ENCODE data around the gene CYP2A7.
"Not testable (repeated sequence)": the region's sequence is repeated elsewhere in the genome, so short reads cannot be mapped to it uniquely, and the experiment has no call there.

CYP2A7 gene
- long read RNA-seq, donor 1, result 0 reads
- long read RNA-seq, donor 2, result 0 reads
- long read RNA-seq, donor 3, result 0 reads
- long read RNA-seq, donor 4, result 0 reads
- long read RNA-seq, donor 5, result 0 reads
- long read RNA-seq, donor 6, result 0 reads
- long read RNA-seq, donor 7, result 0 reads
- long read RNA-seq, donor 8, result 0 reads

- not testable (repeated sequence) for DNase-seq
Observed at GRCh38 chr19:40882062-40882461, at the start of gene CYP2A7. Gene CYP2A7, minus strand, starts transcription at chr19:40882231. Its CDS starts 21 bp downstream, at chr19:40882210.

GRCh38 chr19:40930799-40931198, 48.8 kb upstream of the CYP2A7 start:
- DNase-seq, result not testable (repeated sequence)

GRCh38 chr19:40929942-40930341, 47.9 kb upstream of the CYP2A7 start:
- DNase-seq, result not testable (repeated sequence)

GRCh38 chr19:40928850-40929249, 46.8 kb upstream of the CYP2A7 start:
- DNase-seq, result no peak

DNA sequence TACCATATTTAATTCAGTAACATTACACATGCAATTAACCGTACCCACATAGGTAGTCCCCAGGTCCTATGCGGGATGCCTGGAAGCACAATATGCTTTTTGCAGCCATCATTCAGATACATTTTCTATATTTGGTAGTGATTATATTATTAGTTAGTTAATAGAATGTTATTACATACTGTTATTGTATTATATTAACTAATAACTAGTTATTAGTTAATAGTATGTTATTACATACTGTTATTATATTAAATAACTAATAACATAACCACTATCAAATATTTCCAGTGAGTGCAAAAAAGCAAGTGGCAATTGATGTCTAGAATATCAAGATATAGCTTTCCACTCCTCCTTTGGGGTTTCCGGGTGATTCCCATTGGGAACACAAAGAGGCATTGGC, 45.5 kb upstream of the CYP2A7 start:
- DNase-seq, result no peak

DNA sequence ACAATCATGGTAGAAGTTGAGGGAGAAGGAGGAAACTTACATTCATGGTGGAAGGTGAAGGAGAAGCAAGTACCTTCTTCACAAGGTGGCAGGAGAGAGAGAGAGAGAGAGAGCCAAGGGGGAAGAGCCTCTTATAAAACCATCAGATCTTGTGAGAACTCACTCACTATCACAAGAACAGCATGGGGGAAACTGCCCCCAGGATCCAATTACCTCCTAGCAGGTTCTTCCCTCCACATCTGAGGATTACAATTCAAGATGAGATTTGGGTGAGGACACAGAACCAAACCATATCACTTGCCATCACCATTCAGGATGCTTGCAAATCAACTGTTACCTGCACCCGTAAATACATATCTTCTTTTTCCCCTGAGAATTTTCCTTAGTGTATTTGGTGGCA, 44.2 kb upstream of the CYP2A7 start:
- DNase-seq, result not testable (repeated sequence)

DNA sequence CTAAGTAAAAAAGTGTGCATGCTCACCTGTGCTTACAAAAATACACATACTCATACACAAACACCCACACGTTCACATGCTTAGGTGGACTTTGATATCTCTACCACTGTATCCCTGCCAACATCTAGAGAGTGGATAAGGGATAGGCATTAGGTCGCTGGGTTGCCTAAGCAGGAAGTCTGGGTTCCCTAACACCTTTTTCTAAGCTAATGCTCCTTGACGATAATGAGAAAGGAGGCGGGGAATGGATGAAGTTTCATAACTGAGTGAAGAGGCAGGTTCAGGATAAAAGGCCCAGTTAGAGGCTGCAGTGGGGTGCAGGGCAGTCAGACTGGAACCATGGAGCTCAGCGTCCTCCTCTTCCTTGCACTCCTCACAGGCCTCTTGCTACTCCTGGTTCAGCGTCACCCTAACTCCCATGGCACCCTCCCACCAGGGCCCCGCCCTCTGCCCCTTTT, 41.9 kb upstream of the CYP2A7 start:
- DNase-seq, result no peak

DNA sequence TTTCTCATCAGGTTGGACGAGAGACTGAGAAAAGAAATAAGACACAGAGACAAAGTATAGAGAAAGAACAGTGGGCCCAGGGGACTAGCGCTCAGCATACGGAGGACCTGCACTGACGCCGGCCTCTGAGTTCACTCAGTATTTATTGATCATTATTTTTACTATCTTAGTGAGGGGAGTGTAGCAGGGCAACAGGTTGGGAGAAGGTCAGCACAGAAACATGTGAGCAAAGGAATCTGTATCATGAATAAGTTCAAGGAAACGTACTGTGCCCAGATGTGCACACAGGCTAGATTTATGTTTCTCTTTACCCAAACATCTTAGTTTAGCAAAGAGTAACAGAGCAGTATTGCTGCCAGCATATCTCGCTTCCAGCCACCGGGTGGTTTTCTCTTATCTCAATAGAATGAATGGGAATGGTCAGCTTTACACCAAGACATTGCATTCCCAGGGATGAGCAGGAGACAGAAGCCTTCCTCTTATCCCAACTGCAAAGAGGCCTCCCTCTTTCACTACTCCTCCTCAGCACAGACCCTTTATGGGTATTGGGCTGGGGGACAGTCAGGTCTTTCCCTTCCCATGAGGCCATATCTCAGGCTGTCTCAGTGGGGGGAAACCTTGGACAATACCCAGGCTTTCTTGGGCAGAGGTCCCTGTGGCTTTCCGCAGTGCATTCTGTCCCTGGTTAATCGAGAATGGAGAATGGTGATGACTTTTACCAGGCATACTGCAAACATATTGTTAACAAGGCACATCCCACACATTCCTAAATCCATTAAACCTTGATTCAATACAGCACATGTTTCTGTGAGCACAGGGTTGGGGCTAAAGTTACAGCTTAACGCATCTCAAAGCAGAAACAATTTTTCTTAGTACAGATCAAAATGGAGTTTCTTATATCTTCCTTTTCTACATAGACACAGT, 40.5 kb upstream of the CYP2A7 start:
- DNase-seq, result not testable (repeated sequence)

DNA sequence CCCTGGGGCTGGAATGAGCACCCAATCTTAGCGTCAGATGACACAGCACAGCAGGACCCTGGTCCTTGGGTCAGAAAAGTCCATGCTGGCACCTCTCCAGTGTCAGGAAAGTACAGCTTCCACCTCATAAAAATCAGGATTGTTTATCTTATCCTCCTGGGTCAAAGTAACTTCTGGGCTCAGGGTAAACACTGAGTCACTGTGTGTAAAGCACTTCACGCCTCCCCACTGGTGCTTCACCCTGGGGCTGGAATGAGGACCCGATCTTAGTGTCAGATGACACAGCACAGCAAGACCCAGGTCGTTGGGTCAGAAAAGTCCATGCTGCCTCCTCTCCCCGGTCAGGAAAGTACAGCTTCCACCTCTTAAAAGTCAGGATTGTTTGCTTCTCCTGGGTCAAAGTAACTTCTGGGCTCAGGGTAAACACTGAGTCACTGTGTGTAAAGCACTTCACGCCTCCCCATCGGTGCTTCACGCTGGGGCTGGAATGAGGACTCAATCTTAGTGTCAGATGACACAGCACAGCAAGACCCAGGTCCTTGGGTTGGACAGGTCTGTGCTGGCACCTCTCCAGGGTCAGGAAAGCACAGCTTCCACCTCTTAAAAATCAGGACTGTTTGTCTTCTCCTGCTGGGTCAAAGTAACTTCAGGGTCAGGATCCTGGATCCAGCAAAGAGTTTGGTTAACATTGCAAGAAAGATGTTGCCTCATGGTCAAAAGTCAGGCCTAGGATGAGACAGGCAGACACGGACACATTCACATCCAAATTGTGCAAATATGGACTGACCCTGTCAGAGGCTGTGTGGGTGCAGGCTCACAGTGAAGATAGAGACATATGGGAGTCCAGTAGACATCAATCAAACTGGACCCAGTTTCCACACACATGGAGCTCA, 39.2 kb upstream of the CYP2A7 start:
- DNase-seq, result no peak

DNA sequence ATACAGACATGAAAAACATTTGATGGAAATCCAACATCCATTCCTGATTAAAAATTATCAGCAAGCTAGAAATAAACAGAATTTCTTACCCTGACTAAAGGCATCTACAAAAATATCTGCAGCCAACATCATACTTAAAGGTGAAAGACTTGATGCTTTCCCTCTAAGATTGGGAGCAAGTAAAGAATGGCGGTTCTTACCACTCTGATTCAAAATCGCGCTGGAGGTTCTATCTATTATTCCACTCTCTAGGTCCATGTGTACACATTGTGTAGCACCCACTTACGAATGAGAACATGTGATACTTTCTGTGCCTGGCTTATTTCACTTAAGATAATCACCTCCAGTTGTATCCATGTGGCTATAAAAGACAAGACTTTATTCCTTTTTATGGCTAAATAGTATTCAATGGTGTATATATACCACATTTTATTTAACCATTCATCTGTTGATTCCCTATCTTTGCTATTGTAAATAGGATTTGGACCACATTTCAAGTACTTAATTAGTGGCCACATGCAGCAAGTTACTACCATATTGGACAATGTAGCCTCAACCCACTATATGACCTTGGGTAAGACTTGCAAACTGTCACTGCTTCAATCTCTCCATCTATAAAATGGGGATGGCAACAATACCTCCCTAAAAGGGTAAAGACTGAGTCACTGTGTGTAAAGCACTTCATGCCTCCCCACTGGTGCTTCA, 38.4 kb upstream of the CYP2A7 start:
- no peak for DNase-seq

DNA sequence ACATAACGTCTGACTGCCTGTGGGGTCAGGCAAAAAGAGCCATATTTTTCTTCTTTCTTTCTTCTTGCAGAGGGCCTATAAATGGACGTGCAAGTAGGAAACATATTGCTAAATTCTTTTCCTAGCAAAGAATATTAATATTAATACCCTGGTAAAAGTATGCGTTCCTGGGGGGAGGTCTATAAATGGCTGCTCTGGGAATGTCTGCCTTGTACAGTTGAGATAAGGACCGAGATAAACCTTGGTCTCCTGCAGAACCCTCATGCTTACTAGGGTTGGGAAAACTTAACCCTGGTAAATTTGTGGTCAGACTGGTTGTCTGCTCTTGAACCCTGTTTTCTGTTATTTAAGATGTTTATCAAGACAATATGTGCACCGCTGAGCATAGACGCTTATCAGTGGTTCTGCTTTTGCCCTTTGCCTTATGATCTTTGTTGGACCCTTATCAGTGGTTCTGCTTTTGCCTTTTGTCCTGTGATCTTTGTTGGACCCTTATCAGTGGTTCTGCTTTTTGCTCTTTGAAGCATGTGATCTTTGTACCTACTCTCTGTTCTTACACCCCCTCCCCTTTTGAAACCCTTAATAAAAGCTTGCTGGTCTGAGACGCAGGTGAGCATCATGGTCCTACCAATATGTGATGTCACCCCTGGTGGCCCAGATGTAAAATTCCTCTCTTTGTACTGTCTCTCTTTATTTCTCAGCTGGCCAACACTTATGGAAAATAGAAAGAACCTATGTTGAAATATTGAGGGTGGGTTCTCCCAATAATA, 37.7 kb upstream of the CYP2A7 start:
- not testable (repeated sequence) for DNase-seq

DNA sequence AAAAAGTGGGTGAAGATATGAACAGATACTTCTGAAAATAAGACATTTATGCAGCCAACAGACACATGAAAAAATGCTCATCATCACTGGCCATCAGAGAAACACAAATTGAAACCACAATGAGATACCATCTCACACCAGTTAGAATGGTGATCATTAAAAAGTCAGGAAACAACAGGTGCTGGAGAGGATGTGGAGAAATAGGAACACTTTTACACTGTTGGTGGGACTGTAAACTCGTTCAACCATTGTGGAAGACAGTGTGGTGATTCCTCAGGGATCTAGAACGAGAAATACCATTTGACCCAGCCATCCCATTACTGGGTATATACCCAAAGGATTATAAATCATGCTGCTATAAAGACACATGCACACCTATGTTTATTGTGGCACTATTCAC, 36.3 kb upstream of the CYP2A7 start:
- not testable (repeated sequence) for DNase-seq

DNA sequence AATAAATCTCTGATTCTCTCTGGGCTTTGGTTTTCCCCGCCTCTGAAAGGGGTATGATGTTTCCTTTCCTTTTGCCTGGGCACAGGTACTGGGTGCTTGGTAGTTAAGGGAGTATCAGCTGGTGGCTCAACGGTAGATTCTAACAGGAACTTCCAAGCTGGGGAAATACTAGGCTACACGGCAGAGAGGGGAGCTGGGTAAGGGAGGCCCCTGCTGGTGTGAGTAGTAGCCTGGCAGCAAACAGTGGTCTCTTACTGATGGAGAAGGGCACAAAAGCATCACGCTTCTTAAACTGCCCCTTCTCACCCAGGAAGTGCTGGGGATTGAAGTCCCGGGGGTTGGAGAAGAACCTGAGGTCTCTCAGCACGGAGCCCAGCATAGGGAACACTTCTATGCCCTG, 26.9 kb upstream of the CYP2A7 start:
- DNase-seq, result no peak

- no peak for DNase-seq
Observed at GRCh38 chr19:40907968-40908735, 26.1 kb upstream of the CYP2A7 start.

GRCh38 chr19:40906512-40906911, 24.5 kb upstream of the CYP2A7 start:
- DNase-seq, result no peak

DNA sequence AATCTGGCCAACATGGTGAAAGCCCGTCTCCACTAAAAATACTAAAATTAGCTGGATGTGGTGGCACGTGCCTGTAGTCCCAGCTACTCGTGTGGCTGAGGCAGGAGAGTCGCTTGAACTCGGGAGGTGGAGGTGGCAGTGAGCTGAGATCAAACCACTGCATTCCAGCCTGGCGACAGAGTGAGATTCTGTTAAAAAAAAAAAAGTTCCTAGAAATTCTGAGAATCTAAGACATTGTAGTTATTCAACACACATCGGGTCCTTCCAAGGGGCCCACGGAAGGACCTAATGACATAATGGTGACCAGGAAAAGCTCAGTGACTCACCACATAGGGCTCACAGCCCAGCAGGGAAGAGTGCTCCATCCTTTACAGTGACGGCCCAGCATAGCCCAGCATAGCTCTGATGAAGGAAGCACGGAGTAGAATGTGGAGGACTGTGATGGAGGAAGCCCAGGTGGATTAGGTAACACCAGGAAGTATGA, 22.7 kb upstream of the CYP2A7 start:
- DNase-seq, result not testable (repeated sequence)

DNA sequence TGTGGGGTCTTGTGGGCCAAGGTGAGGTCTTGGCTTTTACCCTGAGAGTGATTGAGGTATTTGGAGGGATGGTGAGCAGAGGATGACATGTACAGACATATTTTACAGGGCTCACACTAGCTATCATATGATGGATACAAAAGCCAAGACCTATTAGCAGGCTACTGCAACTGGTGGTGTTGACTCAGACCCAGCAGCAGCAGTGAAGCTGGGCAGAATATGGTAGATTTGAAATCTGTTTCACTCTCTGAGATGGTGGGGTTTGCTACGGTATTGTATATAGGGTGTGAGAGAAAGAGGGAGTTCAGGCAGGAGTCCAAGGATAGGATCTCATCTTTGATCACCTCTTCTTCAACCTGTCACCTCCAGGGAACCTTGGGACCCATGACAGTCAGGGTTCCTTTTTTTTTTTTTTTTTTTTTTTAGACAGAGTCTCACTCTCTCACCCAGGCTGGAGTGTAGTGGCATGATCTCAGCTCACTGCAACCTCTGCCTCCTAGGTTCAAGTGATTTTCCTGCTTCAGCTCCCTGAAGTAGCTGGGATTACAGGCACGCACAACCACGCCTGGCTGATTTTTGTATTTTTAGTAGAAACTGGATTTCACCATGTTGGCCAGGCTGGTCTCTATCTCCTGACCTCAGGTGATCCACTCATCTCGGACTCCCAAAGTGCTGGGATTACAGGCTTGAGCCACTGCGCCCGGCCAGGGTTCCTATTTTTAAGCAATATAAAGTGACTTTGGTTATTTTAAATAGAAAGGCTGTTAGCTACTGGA, 20.1 kb upstream of the CYP2A7 start:
- not testable (repeated sequence) for DNase-seq

DNA sequence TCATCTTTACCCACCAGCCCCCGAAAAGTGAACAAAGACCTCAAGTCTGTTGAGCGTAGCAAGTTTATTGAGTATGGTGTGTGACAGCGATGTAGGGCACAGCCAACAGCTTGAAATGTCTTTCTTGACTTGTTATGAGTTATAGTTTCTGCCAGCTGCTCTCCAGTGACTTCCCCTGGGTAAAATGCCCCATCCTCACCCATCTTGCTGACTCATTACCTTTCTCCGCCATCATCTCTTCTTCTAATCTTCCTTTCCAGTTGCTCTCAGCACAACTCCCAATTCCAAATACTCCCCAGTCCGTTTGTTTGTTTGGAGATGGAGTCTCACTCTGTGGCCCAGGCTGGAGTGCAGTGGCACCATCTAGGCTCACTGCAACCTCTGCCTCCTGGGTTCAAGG, 18.5 kb upstream of the CYP2A7 start:
- not testable (repeated sequence) for DNase-seq

DNA sequence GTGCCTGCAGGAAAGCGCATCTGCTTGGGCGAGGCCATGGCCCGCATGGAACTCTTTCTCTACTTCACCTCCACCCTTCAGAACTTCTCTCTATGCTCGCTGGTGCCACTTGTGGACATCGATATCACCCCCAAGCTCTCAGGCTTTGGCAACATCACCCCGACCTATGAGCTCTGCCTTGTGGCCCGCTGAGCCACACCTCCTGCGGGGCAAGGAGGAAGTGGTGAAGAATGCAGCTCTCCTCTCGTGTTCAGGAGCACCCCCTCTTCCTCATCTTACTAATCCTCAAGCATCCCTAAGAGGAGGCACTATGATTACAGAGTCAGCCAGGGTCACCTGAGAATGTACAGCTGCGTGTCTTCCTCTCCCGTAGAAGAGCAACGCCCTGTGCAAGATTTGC, 17.9 kb upstream of the CYP2A7 start:
- DNase-seq, result not testable (repeated sequence)
